GM21529 (cell line): Measurements from ENCODE around the gene ARVCF.

Experiments used
- ATAC-seq: cut with Tn5 transposase; IDR thresholded peaks from one replicate; pipeline ENCODE4 v1.9.1; 2021; ENCODE audit not compliant: unreplicated experiment

ARVCF gene

GRCh38 chr22:20000246-20001081 lies 16.2 kb downstream of the ARVCF start:
- ATAC-seq = no peak

DNA sequence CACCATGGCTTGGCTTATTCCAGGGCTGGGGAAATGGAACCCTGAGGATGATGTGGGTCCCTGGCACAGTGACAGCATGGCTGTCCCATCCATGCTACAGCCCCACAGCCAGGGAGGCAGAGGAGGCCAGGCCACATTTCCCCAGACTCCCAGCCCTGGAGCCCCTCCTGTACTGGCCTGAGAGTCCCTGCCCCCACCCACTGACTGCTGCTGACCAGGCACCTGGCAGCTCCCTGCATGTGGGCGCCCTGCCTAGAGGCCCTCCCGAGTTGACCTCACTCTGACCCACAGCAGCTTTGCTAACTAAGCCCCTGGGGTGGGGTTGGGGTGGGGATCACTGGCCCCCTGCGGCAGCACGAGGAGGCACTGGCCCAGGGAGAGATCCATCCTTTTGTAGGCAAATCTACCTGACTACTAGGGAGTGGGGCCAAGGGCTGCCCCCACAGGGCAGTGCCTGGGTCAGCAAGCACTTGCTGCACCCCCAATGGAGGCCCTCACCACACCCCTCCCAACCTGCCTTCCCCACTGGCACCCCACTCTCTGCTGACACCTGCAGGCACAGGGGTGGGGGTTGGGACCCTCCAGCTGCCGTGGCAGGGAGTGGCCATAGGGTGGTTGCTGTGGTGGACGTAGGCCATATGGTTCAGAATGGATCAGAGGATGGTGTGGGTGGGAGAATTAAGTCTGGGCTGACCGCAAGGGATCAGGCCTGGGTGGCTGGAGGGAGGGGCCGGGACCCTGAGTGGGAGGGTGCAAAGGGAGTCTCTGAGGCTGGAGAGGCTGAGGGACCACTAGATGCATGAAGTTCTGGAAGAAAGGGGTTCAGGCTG lies 17.4 kb downstream of the ARVCF start:
- ATAC-seq = no peak

- no peak for ATAC-seq
Measured at GRCh38 chr22:19998232-19998951, 18.2 kb downstream of the ARVCF start.

GRCh38 chr22:19997561-19998231 lies 18.9 kb downstream of the ARVCF start:
- ATAC-seq = no peak

GRCh38 chr22:19996694-19997384 lies 19.8 kb downstream of the ARVCF start:
- no peak for ATAC-seq

- ATAC-seq = no peak
Measured at GRCh38 chr22:19995611-19996339, 20.8 kb downstream of the ARVCF start.

DNA sequence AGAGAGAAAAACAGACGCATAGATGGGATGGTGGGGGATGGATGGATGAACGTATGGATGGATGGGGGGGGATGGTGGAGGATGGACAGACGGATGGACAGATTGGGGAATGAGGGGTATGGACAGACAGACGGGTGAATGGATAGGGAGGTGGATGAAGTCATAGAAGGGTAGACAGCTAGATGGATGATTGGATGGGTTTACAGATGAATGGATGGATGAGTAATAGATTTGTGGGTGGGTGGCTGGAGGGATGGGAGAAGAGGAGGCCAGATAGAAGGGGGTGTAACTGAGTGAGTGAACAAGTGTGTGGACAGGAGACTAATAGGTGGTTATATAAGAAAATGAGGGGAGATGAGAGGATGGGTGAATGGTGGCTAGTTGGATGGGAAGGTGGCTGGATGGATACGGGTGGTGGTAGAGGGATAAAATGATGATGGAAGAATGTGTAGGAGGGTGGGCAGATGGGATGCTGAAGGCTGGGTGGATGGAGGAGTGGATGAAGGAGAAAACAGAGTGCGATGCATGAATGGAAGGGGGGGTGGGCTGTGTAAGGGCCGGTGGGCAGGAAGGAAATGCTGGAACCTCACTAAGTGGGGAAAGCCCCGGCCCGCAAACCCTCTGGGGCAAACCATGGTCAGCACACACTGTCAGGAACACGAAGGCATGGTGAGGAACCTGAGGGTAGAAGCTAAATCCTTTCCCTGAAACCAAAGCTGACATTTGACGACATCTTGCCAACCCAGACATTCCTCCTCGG lies 21.6 kb downstream of the ARVCF start:
- no peak for ATAC-seq

DNA sequence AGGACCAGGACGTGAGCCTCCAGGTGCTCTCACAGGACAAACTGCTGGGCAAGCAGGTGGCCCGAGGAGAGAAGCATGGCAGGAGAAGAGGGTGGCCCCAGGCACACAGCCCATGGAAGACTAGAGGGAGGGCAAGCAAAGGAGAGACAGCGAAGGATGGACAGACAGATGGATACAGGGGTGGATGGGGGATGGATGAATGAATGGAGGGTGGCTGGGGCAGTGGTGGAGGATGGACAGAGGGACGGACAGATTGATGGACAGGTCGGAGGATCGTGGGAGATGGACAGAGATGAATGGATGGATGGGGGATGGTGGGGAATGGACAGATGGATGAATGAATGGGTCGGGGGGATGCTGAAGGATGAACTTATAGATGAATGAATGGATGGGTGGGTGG lies 22.7 kb downstream of the ARVCF start:
- ATAC-seq = no peak

- ATAC-seq = no peak
Measured at GRCh38 chr22:19992921-19993355, 23.7 kb downstream of the ARVCF start.

DNA sequence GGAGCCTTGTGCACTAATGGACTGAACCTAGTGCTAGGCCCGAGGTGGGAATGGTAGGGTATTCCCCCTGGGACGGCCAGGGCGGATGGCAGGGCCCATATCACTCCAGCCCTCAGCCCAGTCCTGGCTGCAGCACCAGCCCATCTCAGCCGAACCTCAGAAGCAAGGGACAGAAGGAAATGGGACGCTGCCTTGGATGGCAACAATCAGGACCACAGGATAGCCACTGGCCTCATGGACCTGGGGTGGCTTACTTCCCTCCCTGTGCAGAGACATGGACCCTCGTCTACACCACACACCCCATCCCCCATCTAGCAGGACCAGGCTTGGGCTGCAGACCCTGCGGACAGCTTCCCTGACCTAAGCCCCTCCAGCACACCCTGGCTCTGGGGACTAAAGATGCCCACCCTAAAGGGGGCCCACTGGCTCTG lies 24.1 kb downstream of the ARVCF start:
- no peak for ATAC-seq

DNA sequence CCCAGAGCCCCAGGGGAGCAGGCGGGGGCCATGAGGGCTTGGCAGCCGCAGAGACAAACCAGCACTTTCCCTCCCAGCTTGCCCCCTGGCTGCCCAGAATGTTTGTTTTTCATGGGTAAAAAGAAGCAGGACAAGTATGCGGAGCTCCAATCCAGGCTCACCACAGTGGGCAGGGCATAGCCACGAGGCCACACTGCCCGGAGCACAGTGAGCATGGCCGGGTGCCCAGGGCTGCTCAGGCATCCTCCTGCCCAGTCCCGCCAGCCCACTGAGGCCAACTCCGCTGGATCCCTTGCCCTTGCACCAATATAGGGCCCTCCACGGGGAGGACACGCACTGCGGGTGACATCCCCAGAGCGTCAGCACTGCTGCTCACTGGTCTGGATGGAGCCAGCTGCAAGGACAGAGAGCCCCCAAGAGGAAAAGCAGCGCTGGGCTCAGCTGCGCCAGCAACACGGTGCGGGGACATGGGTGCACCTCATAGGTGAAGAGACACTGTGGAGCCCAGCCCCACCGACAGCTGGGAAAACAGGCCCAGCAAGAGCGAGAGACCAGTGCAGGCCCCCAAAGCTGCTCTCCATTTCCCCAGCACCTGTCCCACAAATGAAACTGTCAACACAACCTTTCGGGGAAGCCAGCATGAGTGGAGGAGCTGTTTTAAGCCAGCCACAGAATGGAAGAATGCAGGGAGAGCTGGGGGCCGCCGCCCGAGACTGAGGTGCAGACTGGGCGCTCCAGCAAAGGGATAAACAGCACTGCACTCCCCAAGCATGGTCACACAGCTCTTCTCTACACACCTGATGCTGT lies 24.8 kb downstream of the ARVCF start:
- no peak for ATAC-seq

DNA sequence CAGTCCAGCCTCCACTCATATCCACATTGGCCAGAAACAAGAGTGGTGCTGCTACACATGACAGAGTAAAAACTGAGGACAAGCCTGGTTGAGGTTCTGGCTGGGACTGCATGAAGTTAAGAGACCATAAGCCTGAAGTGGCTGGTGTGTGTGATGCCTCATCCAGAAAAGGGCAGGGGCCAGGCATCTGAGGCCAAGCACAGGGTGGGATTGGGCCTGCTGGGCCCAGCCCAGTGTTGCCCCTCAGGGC lies 25.3 kb downstream of the ARVCF start:
- no peak for ATAC-seq

DNA sequence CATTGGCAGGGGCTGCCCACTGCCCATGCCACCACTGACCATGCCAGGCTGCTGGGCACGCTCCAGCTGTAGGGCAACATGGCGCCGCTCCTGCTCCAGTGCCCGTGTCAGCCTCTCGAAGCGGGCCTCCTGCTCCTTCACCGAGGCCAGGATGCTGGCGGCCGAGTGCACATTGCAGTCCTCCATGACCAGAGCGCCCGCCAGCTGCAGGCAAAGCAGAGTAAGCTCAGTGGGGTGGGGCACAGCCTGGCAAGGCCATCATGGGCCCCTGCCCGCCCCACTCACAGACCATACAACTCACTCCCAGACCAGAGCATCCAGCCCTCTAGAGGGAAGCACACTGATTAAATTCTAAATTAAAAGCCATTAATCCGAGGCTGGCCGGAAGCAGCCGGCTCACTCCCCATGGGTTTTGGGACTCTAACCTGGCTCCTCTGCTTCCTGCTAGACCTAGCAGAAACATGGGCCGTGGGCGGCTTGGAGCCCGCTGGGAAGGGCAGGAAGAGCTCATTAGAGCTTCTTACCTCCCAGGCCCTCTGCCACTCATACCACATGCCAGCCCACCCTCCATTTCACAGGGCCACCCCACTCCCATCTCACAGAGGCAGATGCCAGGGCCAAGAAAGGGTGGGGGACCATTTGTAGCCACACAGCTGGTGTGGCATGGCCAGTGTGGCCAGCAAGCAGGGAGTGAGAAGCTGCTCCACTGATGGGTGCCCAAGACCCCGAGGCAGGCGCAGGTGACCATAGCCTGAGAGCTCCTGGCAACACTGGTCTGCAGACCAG lies 25.8 kb downstream of the ARVCF start:
- no peak for ATAC-seq

DNA sequence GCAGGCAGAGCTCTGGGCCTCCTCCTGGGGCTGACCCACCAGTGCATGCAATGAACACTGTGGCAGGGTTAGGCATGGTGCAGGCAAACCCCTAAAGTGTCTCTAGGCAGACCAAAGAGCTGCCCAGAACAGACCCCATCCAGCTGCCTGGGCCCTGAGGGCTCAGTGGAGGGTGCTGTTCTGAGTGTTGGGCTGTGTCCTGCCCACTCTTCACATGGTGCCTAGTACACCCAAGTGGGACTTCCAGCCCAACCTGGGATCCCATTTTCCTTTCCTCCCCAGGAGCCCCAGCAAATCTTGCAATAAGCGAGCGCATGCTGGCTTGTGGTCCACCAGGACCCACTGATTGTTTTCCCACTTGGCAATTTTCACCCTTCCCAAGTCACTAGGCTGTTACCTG lies 26.4 kb downstream of the ARVCF start:
- ATAC-seq = no peak

GRCh38 chr22:19989725-19990067 lies 26.9 kb downstream of the ARVCF start:
- no peak for ATAC-seq

DNA sequence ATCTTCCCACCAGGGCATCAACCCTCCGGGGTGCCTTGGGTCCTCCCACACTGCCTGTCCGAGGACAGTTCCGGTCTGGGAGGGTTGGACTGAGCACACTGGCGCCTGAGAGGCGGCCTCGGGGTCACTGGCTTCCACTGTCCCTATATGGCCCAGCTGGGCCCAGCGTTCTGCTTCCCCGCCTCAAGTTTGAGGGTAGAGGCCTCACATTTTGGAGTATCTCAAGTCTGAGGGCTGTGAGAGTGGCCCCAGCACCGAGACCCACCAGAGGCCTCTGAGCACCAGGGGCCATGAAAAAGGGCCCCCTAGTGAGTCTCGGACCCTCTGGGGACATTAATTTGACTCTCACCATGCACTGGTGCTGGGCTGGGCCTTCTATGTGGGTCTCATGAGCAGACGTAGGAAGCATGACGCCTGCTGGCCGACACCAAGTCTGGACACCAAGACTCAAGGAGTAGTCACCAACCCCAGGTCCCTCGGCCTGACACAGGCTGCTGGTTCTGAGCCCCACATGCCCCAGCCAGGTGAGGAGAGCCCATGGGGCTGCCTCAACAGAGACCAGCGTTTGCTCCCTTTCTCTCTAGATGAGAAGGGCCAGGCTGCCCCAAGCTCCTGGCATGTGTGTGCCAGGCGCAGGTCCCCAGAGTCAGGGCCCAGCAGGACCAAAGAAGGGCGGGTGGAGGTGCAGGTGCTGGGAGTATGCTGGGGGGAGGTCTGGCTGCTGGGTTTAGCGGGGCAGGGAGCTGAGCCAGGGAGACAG lies 27.5 kb downstream of the ARVCF start:
- ATAC-seq = no peak

DNA sequence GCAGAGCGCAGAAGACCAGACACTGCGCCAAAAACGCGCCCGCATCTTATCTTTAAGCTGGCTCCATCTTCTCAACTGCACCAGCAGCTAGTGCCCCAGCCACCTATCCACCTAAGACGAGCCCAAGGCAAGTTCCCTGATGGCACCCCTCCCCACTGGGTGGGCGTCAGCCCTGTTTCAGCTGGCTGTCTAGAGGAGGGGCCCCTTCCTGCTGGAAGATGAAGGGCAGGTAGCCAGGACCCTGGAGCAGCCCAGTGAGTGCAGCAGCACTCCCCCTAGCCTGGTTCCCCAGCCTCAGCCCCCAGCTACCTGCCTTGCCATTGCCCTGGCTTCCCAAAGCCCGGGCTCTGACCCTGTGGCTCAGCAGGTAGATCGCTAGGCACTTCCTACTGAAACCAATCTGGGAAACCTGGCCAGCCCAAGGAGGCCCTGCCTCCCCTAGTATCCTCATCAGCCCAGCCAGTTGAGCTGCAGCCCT lies 28.3 kb downstream of the ARVCF start:
- ATAC-seq = no peak
